ENCODE results near the gene NETO1. TPM values are rescaled to one million over a fixed set of nuclear protein-coding genes. Genes with fewer than 3 reads are reported as not detected.

NETO1 gene
- total and polyA plus RNA-seq, 2 experiments from 2014 or later: 10.8 to 20.7 TPM

- TF ChIP-seq ZNF462 (CRISPR knock-in tag; IDR thresholded peaks at IDR 0.05) (no peak), JUNB (IDR thresholded peaks at IDR 0.05; ENCODE audit: unreplicated experiment) (no peak), POLR2AphosphoS5 (IDR thresholded peaks at IDR 0.05; ENCODE audit: low read depth) (no peak), EZH2 (IDR thresholded peaks at IDR 0.05; ENCODE audit: low read depth, unreplicated experiment) (no peak), ETS1 (IDR thresholded peaks at IDR 0.05) (no peak), NANOG (IDR thresholded peaks at IDR 0.05; ENCODE audit: borderline replicate concordance) (no peak), ZNF331 (CRISPR knock-in tag; IDR thresholded peaks at IDR 0.05; ENCODE audit: low read depth) (no peak)
- TF ChIP-seq, protein P1, sequence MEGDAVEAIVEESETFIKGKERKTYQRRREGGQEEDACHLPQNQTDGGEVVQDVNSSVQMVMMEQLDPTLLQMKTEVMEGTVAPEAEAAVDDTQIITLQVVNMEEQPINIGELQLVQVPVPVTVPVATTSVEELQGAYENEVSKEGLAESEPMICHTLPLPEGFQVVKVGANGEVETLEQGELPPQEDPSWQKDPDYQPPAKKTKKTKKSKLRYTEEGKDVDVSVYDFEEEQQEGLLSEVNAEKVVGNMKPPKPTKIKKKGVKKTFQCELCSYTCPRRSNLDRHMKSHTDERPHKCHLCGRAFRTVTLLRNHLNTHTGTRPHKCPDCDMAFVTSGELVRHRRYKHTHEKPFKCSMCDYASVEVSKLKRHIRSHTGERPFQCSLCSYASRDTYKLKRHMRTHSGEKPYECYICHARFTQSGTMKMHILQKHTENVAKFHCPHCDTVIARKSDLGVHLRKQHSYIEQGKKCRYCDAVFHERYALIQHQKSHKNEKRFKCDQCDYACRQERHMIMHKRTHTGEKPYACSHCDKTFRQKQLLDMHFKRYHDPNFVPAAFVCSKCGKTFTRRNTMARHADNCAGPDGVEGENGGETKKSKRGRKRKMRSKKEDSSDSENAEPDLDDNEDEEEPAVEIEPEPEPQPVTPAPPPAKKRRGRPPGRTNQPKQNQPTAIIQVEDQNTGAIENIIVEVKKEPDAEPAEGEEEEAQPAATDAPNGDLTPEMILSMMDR (conservative IDR thresholded peaks at IDR 0.05; ENCODE audit: low read depth in 2 of 2): no peak
- TF ChIP-seq, protein P2, sequence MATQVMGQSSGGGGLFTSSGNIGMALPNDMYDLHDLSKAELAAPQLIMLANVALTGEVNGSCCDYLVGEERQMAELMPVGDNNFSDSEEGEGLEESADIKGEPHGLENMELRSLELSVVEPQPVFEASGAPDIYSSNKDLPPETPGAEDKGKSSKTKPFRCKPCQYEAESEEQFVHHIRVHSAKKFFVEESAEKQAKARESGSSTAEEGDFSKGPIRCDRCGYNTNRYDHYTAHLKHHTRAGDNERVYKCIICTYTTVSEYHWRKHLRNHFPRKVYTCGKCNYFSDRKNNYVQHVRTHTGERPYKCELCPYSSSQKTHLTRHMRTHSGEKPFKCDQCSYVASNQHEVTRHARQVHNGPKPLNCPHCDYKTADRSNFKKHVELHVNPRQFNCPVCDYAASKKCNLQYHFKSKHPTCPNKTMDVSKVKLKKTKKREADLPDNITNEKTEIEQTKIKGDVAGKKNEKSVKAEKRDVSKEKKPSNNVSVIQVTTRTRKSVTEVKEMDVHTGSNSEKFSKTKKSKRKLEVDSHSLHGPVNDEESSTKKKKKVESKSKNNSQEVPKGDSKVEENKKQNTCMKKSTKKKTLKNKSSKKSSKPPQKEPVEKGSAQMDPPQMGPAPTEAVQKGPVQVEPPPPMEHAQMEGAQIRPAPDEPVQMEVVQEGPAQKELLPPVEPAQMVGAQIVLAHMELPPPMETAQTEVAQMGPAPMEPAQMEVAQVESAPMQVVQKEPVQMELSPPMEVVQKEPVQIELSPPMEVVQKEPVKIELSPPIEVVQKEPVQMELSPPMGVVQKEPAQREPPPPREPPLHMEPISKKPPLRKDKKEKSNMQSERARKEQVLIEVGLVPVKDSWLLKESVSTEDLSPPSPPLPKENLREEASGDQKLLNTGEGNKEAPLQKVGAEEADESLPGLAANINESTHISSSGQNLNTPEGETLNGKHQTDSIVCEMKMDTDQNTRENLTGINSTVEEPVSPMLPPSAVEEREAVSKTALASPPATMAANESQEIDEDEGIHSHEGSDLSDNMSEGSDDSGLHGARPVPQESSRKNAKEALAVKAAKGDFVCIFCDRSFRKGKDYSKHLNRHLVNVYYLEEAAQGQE (IDR thresholded peaks at IDR 0.05; ENCODE audit: unreplicated experiment): no peak
These were observed 92.9 kb downstream of the NETO1 start (continued) for GRCh38 chr18:72774914-72775313.

Data from GM23338 (cell line).